ENCODE measurements around the gene MATN1. TPM values are rescaled to one million over a fixed set of nuclear protein-coding genes. Genes with fewer than 3 reads are reported as not detected.

Gene MATN1
- total RNA-seq, 1 experiment from 2014 or later: not detected

GRCh38 chr1:30720271-30721223 is 2.8 kb downstream of the MATN1 start:
- Mint-ChIP-seq H3K9me3 (ENCODE audit: unreplicated experiment) (no peaks in the 10 kb centered on the region), H3K4me3 (ENCODE audit: unreplicated experiment) (no peak overlapping the region), H3K36me3 (ENCODE audit: insufficient read depth, unreplicated experiment) (peaks cover 8% of the 10 kb centered on the region), H3K27me3 (ENCODE audit: insufficient read depth, unreplicated experiment) (no peaks in the 10 kb centered on the region), H3K27ac (ENCODE audit: unreplicated experiment) (no peak overlapping the region), H3K4me1 (ENCODE audit: low read depth, unreplicated experiment) (no peaks in the 10 kb centered on the region)
- Histone ChIP-seq H3K4me1 (no peaks in the 10 kb centered on the region), H3K4me3 (ENCODE audit: low read depth, low read length) (no peak overlapping the region), H3K27me3 (replicated peaks; ENCODE audit: control insufficient read depth, insufficient read depth, low read length) (no peaks in the 10 kb centered on the region), H3K9me3 (no peaks in the 10 kb centered on the region), H3K36me3 (ENCODE audit: control insufficient read depth, insufficient read depth, low read length) (no peaks in the 10 kb centered on the region)
- intact Hi-C loops (cut with micrococcal nuclease; ENCODE audit: unreplicated experiment): no loop called here
- no peak for DNase-seq
- TF ChIP-seq CTCF (IDR thresholded peaks at IDR 0.05; ENCODE audit: insufficient read depth in 1 of 2, low read depth in 1 of 2, low read length in 1 of 2, severe bottlenecking in 1 of 2, unreplicated experiment in 1 of 2): no peak
- no TSS peak for BruUV-seq (replicated peaks)
- CTCF ChIA-PET: interaction anchor here (0.6 to 2.4 kb wide), 4 partner anchors 23 to 190 kb away, joined by 3 to 96 read pairs (median 11); no protein-coding TSS in a partner anchor
- POLR2A ChIA-PET: no interaction called here

- peaks cover 8% of the 10 kb centered on the region for H3K36me3 Mint-ChIP-seq (ENCODE audit: insufficient read depth, unreplicated experiment)
These were observed 3.7 kb downstream of the MATN1 start for GRCh38 chr1:30719406-30720270.

More at GRCh38 chr1:30719406-30720270, 3.7 kb downstream of the MATN1 start:
- CTCF ChIA-PET: interaction anchor here (0.6 to 2.4 kb wide), 7 partner anchors 24 to 191 kb away, joined by 3 to 96 read pairs (median 6); no protein-coding TSS in a partner anchor
- Histone ChIP-seq H3K4me3 (ENCODE audit: low read depth, low read length) (peak overlapping the region; percentile 75), H3K36me3 (ENCODE audit: control insufficient read depth, insufficient read depth, low read length) (no peaks in the 10 kb centered on the region), H3K4me1 (no peaks in the 10 kb centered on the region), H3K9me3 (no peaks in the 10 kb centered on the region), H3K27me3 (replicated peaks; ENCODE audit: control insufficient read depth, insufficient read depth, low read length) (no peaks in the 10 kb centered on the region)
- H3K27me3 Mint-ChIP-seq (ENCODE audit: insufficient read depth, unreplicated experiment): no peaks in the 10 kb centered on the region
- POLR2A ChIA-PET: no interaction called here
- H3K4me3 Mint-ChIP-seq (ENCODE audit: unreplicated experiment): peak overlapping the region; percentile 79
- H3K9me3 Mint-ChIP-seq (ENCODE audit: unreplicated experiment): no peaks in the 10 kb centered on the region
- no peak overlapping the region for H3K27ac Mint-ChIP-seq (ENCODE audit: unreplicated experiment)
- no peaks in the 10 kb centered on the region for H3K4me1 Mint-ChIP-seq (ENCODE audit: low read depth, unreplicated experiment)
- intact Hi-C loops (cut with micrococcal nuclease; ENCODE audit: unreplicated experiment): loop anchor here (1.0 kb wide), 3 partner anchors 60 to 192 kb away; no protein-coding TSS in a partner anchor
- TF ChIP-seq CTCF (IDR thresholded peaks at IDR 0.05; ENCODE audit: insufficient read depth in 1 of 2, low read depth in 1 of 2, low read length in 1 of 2, severe bottlenecking in 1 of 2, unreplicated experiment in 1 of 2): no peak
- TSS peak; percentile 38 for BruUV-seq (replicated peaks)
- peak in 1 of 2 experiments; percentile 74 for DNase-seq
